Activated T-helper 17 cell treated with anti-CD3 and anti-CD28 coated beads, Interleukin-2, amount 50 U/mL, for 72 hours (primary cell): ENCODE data around the gene MICAL2. TPM values are rescaled to one million over a fixed set of nuclear protein-coding genes. Genes with fewer than 3 reads are reported as not detected.

Experiments used
- ATAC-seq: fragments of 150-1000 bp; cut with Tn5 transposase; replicated peaks from 2 replicates; pipeline ENCODE4 v1.10.0; 2021; ENCODE audit warnings: mild to moderate bottlenecking, moderate library complexity
- H3K27ac Mint-ChIP-seq: one replicate; pipeline ENCODE4 v1.8.0; 2022; ENCODE audit warnings: mixed read lengths
- H3K27me3 Mint-ChIP-seq: one replicate; pipeline ENCODE4 v1.8.0; 2022; ENCODE audit warnings: mixed read lengths
- H3K36me3 Mint-ChIP-seq: one replicate; pipeline ENCODE4 v1.8.0; 2022; ENCODE audit warnings: low read depth, mild to moderate bottlenecking, mixed read lengths
- H3K4me1 Mint-ChIP-seq: one replicate; pipeline ENCODE4 v1.8.0; 2022; ENCODE audit warnings: mixed read lengths
- H3K4me3 Mint-ChIP-seq: one replicate; pipeline ENCODE4 v1.8.0; 2022; ENCODE audit warnings: mild to moderate bottlenecking, mixed read lengths
- H3K9me3 Mint-ChIP-seq: one replicate; pipeline ENCODE4 v1.8.0; 2022; ENCODE audit warnings: mixed read lengths
- total RNA-seq, 2 donors: library from RNA; stranded (reverse); gene quantifications; one replicate each; pipeline ENCODE4 v1.2.3, GENCODE V29; 2022

Gene MICAL2
- total RNA-seq, 2 donors from 2014 or later = 127 to 253 TPM

- Mint-ChIP-seq H3K27ac (peak overlapping the region; percentile 97), H3K4me3 (peak overlapping the region; percentile 76), H3K9me3 (no peaks in the 10 kb centered on the region), H3K36me3 (peaks cover 18% of the 10 kb centered on the region), H3K27me3 (no peaks in the 10 kb centered on the region), H3K4me1 (peaks cover 34% of the 10 kb centered on the region)
- ATAC-seq = peak; percentile 73
These were observed 77.0 kb downstream of the MICAL2 start for GRCh38 chr11:12187399-12187798.

GRCh38 chr11:12188548-12189317, 78.3 kb downstream of the MICAL2 start:
- no peaks in the 10 kb centered on the region for H3K27me3 Mint-ChIP-seq
- H3K4me3 Mint-ChIP-seq = peak overlapping the region; percentile 76
- peaks cover 42% of the 10 kb centered on the region for H3K4me1 Mint-ChIP-seq
- ATAC-seq = peak; percentile 61
- peaks cover 18% of the 10 kb centered on the region for H3K36me3 Mint-ChIP-seq
- peak overlapping the region; percentile 97 for H3K27ac Mint-ChIP-seq
- H3K9me3 Mint-ChIP-seq = no peaks in the 10 kb centered on the region

GRCh38 chr11:12189543-12190235, 79.3 kb downstream of the MICAL2 start:
- peaks cover 18% of the 10 kb centered on the region for H3K36me3 Mint-ChIP-seq
- H3K9me3 Mint-ChIP-seq = no peaks in the 10 kb centered on the region
- H3K4me1 Mint-ChIP-seq = peaks cover 52% of the 10 kb centered on the region
- peak overlapping the region; percentile 76 for H3K4me3 Mint-ChIP-seq
- no peaks in the 10 kb centered on the region for H3K27me3 Mint-ChIP-seq
- peak overlapping the region; percentile 97 for H3K27ac Mint-ChIP-seq
- peak; percentile 67 for ATAC-seq

- Mint-ChIP-seq H3K27me3 (no peaks in the 10 kb centered on the region), H3K4me3 (peak overlapping the region; percentile 76), H3K4me1 (peaks cover 52% of the 10 kb centered on the region), H3K9me3 (no peaks in the 10 kb centered on the region), H3K27ac (peak overlapping the region; percentile 97), H3K36me3 (peaks cover 18% of the 10 kb centered on the region)
- no peak for ATAC-seq
These were observed 80.1 kb downstream of the MICAL2 start for GRCh38 chr11:12190511-12190910.

GRCh38 chr11:12192794-12193514, 82.6 kb downstream of the MICAL2 start:
- no peak overlapping the region for H3K27ac Mint-ChIP-seq
- no peaks in the 10 kb centered on the region for H3K9me3 Mint-ChIP-seq
- peaks cover 42% of the 10 kb centered on the region for H3K36me3 Mint-ChIP-seq
- no peak overlapping the region for H3K4me3 Mint-ChIP-seq
- no peak for ATAC-seq
- H3K4me1 Mint-ChIP-seq = peaks cover 51% of the 10 kb centered on the region
- no peaks in the 10 kb centered on the region for H3K27me3 Mint-ChIP-seq

GRCh38 chr11:12193515-12194336, 83.3 kb downstream of the MICAL2 start:
- Mint-ChIP-seq H3K27me3 (no peaks in the 10 kb centered on the region), H3K9me3 (no peaks in the 10 kb centered on the region), H3K27ac (no peak overlapping the region), H3K36me3 (peaks cover 43% of the 10 kb centered on the region), H3K4me1 (peaks cover 45% of the 10 kb centered on the region), H3K4me3 (no peak overlapping the region)
- ATAC-seq = no peak

- no peaks in the 10 kb centered on the region for H3K9me3 Mint-ChIP-seq
- peaks cover 42% of the 10 kb centered on the region for H3K4me1 Mint-ChIP-seq
- ATAC-seq = peak; percentile 84
- peak overlapping the region; percentile 95 for H3K4me3 Mint-ChIP-seq
- H3K27ac Mint-ChIP-seq = peak overlapping the region; percentile 96
- H3K36me3 Mint-ChIP-seq = peaks cover 52% of the 10 kb centered on the region
- no peaks in the 10 kb centered on the region for H3K27me3 Mint-ChIP-seq
These were observed 85.4 kb downstream of the MICAL2 start for GRCh38 chr11:12195768-12196167.

- H3K4me1 Mint-ChIP-seq = peaks cover 47% of the 10 kb centered on the region
- H3K36me3 Mint-ChIP-seq = peaks cover 58% of the 10 kb centered on the region
- H3K27ac Mint-ChIP-seq = peak overlapping the region; percentile 96
- no peaks in the 10 kb centered on the region for H3K9me3 Mint-ChIP-seq
- ATAC-seq = peak; percentile 36
- H3K4me3 Mint-ChIP-seq = peak overlapping the region; percentile 95
- no peaks in the 10 kb centered on the region for H3K27me3 Mint-ChIP-seq
These were observed 85.9 kb downstream of the MICAL2 start for GRCh38 chr11:12196308-12196707.

GRCh38 chr11:12196872-12197271, 86.5 kb downstream of the MICAL2 start:
- no peak for ATAC-seq
- no peaks in the 10 kb centered on the region for H3K9me3 Mint-ChIP-seq
- H3K4me3 Mint-ChIP-seq = peak overlapping the region; percentile 95
- H3K4me1 Mint-ChIP-seq = peaks cover 49% of the 10 kb centered on the region
- H3K36me3 Mint-ChIP-seq = peaks cover 62% of the 10 kb centered on the region
- H3K27ac Mint-ChIP-seq = peak overlapping the region; percentile 96
- H3K27me3 Mint-ChIP-seq = no peaks in the 10 kb centered on the region

GRCh38 chr11:12198251-12199222, 88.1 kb downstream of the MICAL2 start:
- peak; percentile 17 for ATAC-seq

GRCh38 chr11:12199231-12199948, 89.0 kb downstream of the MICAL2 start:
- H3K4me1 Mint-ChIP-seq = peaks cover 52% of the 10 kb centered on the region
- peaks cover 86% of the 10 kb centered on the region for H3K36me3 Mint-ChIP-seq
- peak; percentile 3 for ATAC-seq
- peak overlapping the region; percentile 96 for H3K27ac Mint-ChIP-seq
- H3K4me3 Mint-ChIP-seq = peak overlapping the region; percentile 95
- peaks cover 4% of the 10 kb centered on the region for H3K9me3 Mint-ChIP-seq
- no peaks in the 10 kb centered on the region for H3K27me3 Mint-ChIP-seq

More at GRCh38 chr11:12198251-12199222, 88.1 kb downstream of the MICAL2 start:
- Mint-ChIP-seq H3K27ac (peak overlapping the region; percentile 96), H3K4me3 (peak overlapping the region; percentile 95), H3K36me3 (peaks cover 78% of the 10 kb centered on the region), H3K9me3 (peaks cover 4% of the 10 kb centered on the region), H3K4me1 (peaks cover 52% of the 10 kb centered on the region), H3K27me3 (no peaks in the 10 kb centered on the region)

GRCh38 chr11:12200279-12200990, 90.0 kb downstream of the MICAL2 start:
- ATAC-seq = peak; percentile 9
- H3K27me3 Mint-ChIP-seq = no peaks in the 10 kb centered on the region
- H3K4me3 Mint-ChIP-seq = peak overlapping the region; percentile 95
- H3K9me3 Mint-ChIP-seq = peaks cover 4% of the 10 kb centered on the region
- peak overlapping the region; percentile 96 for H3K27ac Mint-ChIP-seq
- H3K36me3 Mint-ChIP-seq = peaks cover 97% of the 10 kb centered on the region
- H3K4me1 Mint-ChIP-seq = peaks cover 53% of the 10 kb centered on the region
